NCI-H82 treated with DMSO at 0.1 percent for 48 hours (cell line): Measurements from ENCODE around the gene TRAPPC10.

Experiments used
- DNase-seq: peaks from one replicate; lab custom pipeline; 2025; ENCODE audit not compliant: unreplicated experiment; lab: John Stamatoyannopoulos, UW

TRAPPC10 gene

GRCh38 chr21:44011579-44012473 is at the start of gene TRAPPC10:
Gene TRAPPC10 (plus strand): TSS chr21:44012309. CDS start chr21:44012494, 185 bp downstream.
- DNase-seq = peak; percentile 38

GRCh38 chr21:43965911-43966585 is 46.1 kb upstream of the TRAPPC10 start:
- DNase-seq = no peak

- DNase-seq = no peak
Observed at GRCh38 chr21:43966946-43967512, 45.1 kb upstream of the TRAPPC10 start.

- no peak for DNase-seq
Observed at GRCh38 chr21:43967981-43968380, 44.1 kb upstream of the TRAPPC10 start.

- no peak for DNase-seq
Observed at GRCh38 chr21:43968410-43969114, 43.5 kb upstream of the TRAPPC10 start.

GRCh38 chr21:43969115-43969444 is 43.0 kb upstream of the TRAPPC10 start:
- DNase-seq = no peak

GRCh38 chr21:43970551-43970950 is 41.6 kb upstream of the TRAPPC10 start:
- no peak for DNase-seq

- DNase-seq = no peak
Observed at GRCh38 chr21:43971201-43971991, 40.7 kb upstream of the TRAPPC10 start.

- no peak for DNase-seq
Observed at GRCh38 chr21:43971992-43972255, 40.2 kb upstream of the TRAPPC10 start.

- no peak for DNase-seq
Observed at GRCh38 chr21:43972850-43973633, 39.1 kb upstream of the TRAPPC10 start.

- DNase-seq = no peak
Observed at GRCh38 chr21:43973634-43973955, 38.5 kb upstream of the TRAPPC10 start.

GRCh38 chr21:43974791-43975468 is 37.2 kb upstream of the TRAPPC10 start:
- DNase-seq = no peak

GRCh38 chr21:43975469-43976098 is 36.5 kb upstream of the TRAPPC10 start:
- DNase-seq = peak; percentile 17

- no peak for DNase-seq
Observed at GRCh38 chr21:43976661-43977060, 35.4 kb upstream of the TRAPPC10 start.

- no peak for DNase-seq
Observed at GRCh38 chr21:43978060-43978459, 34.0 kb upstream of the TRAPPC10 start.

GRCh38 chr21:43979654-43980053 is 32.5 kb upstream of the TRAPPC10 start:
- no peak for DNase-seq

GRCh38 chr21:43981151-43981870 is 30.8 kb upstream of the TRAPPC10 start:
- no peak for DNase-seq

GRCh38 chr21:43981871-43982210 is 30.3 kb upstream of the TRAPPC10 start:
- DNase-seq = no peak
